Measurements from ENCODE around the gene SMCP.

- no peak for TF ChIP-seq POLR2A (IDR thresholded peaks at IDR 0.05)
- TF ChIP-seq, protein P1, sequence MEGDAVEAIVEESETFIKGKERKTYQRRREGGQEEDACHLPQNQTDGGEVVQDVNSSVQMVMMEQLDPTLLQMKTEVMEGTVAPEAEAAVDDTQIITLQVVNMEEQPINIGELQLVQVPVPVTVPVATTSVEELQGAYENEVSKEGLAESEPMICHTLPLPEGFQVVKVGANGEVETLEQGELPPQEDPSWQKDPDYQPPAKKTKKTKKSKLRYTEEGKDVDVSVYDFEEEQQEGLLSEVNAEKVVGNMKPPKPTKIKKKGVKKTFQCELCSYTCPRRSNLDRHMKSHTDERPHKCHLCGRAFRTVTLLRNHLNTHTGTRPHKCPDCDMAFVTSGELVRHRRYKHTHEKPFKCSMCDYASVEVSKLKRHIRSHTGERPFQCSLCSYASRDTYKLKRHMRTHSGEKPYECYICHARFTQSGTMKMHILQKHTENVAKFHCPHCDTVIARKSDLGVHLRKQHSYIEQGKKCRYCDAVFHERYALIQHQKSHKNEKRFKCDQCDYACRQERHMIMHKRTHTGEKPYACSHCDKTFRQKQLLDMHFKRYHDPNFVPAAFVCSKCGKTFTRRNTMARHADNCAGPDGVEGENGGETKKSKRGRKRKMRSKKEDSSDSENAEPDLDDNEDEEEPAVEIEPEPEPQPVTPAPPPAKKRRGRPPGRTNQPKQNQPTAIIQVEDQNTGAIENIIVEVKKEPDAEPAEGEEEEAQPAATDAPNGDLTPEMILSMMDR (IDR thresholded peaks at IDR 0.05): no peak
These were observed 18.4 kb upstream of the SMCP start, which contains the start of gene LCE7A for GRCh38 chr1:152859696-152860095.
